NOMO-1 treated with DMSO at 0.1 percent for 48 hours (cell line): ENCODE results near the gene CCDC50.

ENCODE experiments used
- DNase-seq: peaks from one replicate; lab custom pipeline; 2025; ENCODE audit not compliant: unreplicated experiment; lab: John Stamatoyannopoulos, UW

Gene CCDC50, protein sequence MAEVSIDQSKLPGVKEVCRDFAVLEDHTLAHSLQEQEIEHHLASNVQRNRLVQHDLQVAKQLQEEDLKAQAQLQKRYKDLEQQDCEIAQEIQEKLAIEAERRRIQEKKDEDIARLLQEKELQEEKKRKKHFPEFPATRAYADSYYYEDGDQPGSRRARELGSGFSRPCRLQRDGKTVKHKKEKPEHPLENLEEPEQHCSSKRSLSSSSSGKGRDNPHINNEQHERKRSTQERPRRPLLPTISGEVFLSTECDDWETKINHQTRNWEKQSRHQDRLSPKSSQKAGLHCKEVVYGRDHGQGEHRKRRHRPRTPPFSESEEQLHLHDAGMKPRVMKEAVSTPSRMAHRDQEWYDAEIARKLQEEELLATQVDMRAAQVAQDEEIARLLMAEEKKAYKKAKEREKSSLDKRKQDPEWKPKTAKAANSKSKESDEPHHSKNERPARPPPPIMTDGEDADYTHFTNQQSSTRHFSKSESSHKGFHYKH

DNA sequence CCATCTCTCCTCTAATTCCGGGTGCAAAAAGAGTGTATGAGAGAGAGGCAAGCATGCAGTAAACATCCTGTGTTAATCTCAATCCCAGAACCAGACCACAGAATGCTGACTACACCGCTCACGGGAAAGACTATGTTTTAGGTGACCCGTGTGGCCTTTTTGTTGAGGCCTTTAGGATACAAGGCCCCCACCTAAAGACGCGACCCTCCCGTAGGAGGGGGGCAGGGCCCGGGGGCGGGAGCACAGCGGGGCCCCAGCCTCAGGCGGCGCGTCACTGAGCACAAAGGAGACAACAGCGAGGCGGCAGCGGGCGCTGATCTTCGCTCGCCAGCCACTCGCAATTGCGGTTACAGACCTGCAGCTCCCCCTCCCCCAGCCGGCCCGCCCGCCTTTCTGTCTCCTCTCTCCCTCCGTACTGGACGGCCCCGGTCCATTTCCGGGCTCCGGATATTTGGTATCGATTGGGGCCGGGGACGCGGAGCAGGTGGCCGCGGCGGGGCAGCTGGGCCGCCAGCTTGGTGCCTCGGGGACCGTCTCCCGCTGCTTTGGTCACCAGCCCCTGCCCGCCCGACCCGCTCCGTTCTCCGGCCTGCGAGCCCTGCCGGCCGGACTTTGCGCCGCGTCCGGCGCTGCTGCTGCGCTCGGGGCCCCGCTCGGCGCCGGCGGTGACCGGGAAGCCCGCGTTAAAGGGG lies at the start of gene CCDC50:
Gene CCDC50, plus strand, starts transcription at position 433 of the 692 bp plus-strand sequence. CDS start 281 bp downstream, outside the sequence.
- DNase-seq: peak; percentile 74

DNA sequence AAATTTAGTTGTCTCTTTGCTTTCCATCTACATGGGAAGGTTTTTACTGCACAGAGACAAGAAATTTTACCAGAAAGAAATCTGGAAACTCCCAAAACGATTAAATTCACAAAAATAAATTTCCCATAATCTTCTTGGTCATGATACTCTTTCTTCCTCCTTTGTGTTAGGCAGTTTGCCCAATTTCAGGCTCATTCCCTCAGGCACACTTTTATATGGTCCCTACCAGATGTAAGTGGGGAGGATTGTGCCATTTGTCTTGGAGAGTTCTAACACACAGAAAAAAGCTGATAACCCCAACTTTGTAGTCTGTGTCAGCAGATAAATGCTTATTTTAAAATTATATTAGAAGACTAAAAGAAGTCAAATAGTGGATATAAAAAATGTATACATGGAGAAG lies 49.1 kb upstream of the CCDC50 start:
- DNase-seq: no peak

DNA sequence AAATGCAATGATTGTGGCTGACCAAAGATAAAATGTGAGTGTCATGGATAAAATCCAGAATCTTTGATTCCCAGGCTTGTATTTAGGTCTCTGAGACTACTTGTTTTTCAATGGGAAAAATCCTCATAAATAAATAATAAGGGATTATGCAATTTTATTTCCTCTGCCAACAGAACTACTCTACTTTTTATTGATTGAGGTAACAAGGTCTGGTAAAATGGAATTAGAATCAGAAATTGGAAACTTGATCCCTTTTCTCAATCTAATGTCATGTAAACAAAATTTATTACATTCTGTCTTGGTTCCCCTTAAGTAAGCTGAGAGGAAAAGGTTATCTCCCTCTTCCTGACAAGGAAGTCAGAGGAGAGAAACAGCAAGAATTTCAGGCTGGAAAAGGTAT lies 48.3 kb upstream of the CCDC50 start:
- no peak for DNase-seq

DNA sequence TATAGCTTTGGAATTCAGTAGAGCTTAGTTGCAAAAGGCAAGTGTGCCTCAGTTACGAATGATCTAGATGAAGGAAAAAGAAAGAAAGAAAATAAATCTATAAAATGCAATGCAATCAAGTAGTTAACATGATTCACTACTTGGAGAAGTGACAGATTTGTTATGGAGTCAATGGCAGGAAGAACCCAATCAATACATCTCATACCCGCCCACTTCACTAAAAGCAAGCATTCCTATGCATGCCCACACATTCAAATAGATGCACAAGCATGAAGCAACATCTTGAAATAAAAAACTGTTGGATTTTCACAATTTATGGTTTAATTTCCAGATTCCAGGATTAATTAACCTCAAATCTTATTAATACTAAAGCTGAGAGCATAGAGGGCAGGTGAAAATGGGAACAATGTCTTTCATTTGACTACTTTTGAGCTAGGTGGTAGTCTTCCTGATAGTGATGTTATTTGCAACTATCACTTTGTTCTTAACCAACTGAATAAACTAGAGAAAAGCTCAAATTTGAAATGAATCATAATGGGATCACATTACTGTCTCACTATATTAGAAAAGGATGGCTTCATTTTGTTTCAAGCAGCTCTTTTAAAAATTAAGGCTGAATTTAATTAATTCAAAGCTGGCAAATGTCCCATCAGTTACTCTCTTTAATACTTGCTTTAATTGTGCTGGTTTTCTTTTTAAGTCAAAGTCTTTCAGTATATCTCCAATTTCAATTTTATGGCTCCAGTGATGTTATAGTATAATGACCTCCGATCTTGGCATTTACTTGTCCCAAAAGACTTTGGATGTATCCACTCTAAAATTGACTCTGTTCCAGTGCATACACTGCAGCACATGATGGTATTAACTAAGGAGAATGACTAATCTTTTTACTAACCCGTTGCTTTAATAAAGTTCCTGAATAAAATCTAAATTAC lies 46.7 kb upstream of the CCDC50 start:
- no peak for DNase-seq

DNA sequence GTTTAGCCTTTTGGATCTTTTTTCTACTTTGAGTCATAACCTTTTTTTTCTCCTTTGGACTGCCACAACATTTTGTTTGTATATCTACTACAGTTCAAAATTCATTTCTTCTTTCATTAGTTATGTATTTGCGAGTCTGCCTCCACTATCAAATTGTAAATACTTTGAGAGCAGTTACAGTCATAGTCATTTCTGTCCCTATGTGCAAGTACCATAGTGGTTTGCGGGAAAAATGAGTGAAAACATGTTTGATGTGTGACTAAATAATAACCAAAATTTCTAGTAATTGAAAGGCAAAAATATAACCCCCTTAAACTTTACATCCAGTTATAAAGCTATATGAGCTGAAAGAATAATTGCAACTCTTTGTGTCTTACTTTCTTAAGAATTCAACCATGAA lies 45.8 kb upstream of the CCDC50 start:
- no peak for DNase-seq

DNA sequence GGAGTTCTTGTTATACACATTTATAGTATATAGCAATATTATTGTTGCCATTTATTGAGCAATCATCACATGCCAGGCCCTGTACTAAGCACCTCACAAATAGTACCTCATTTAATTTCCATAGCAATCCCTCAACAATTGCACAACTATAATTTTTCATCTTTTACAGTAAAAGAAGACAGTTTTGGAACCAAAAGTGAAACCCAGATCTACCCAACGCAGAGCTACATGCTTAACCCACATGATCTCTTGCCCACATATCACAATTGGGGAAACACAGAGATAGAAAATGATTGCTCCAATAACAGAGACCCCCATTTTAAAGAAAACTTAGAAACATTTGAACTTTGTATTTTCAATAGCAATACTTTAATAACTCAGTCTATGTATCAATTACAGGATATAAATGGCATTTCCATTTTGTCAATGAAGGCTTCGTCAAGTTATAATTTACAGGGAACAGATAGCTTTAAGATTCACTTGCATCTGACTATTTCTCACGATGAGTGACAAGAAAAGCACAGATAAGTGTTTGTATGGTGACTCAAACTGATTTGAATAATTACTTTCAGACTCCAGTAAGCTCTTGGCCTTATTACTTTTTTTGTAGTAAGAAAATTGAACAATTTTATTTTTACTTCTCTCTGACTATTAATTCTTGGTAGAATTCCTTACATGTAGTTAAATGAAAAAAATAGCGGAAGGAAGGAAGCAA lies 38.7 kb upstream of the CCDC50 start:
- DNase-seq: peak; percentile 87

DNA sequence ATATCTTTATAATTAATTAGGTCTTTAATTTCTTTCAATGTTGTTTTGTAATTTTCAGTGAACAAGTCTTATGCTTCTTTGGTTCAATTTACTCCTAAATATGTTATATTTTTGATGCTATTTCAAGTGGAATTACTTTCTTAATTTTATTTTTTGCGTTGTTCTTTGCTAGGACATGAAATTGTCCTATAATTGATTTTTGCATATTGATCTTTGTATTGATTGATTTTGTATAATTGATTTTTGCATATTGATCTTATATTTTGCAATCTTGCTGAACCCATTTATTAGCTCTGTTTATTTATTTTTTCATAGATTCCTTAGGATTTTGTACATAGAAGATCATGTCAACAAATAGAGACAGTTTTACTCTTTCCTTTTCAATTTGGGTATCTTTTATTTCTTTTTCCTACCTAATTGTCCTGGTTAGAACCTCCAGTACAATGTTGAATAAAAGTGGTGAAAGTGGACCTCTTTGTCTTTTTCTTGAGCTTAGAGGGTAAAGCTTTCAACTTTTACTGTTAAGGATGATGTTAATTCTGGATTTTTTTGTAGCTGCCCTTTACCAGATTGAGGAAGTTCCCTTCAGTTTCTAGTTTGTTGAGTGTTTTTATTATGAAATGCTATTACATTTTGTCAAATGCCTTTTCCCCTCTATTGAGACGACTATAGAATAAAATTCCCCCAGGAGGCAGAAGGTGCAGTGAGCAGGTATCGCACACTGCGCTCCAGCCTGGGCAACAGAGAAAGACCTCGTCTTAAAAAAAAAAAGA lies 36.8 kb upstream of the CCDC50 start:
- peak; percentile 67 for DNase-seq

DNA sequence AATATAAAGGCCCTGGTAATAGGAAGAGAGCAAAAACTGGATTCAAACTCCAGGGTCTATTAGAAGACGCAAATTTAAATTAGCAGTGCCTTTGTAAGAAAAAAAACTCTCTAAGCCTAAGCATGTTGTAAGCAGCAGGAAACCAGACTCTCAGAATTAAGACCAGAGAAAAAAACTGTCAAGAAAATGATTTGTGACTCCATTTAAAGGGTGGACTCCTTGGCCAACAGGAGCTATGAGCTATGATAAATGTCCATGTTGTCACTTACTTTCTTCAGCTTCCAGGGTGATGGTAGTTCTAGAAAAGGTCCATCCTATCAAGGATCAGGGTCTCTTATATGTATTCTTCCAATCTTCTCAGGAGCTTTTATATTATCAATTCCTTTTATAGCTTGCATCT lies 34.9 kb upstream of the CCDC50 start:
- peak; percentile 24 for DNase-seq

DNA sequence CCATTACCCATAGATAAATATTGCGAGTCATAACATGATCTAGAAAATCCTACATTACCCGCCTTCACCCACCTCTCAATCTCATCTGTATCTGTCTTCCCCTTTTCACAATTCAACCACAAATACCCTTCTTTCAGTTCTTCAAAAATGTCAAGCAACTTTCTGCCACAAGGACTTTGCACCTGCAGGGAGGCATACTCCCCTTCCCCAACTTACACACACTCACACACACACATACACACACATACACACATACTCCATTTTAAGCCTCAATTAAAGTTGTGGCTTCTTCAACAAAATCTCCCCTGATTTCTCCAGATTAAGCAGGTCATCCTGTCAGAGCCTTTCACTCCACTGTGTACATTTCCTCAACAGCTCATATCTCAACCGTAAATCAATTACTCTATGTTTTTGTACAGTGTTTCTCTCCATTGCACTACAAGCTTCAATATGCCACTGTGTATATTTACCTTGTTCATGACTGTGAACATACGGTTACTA lies 33.1 kb upstream of the CCDC50 start:
- DNase-seq: peak; percentile 94

DNA sequence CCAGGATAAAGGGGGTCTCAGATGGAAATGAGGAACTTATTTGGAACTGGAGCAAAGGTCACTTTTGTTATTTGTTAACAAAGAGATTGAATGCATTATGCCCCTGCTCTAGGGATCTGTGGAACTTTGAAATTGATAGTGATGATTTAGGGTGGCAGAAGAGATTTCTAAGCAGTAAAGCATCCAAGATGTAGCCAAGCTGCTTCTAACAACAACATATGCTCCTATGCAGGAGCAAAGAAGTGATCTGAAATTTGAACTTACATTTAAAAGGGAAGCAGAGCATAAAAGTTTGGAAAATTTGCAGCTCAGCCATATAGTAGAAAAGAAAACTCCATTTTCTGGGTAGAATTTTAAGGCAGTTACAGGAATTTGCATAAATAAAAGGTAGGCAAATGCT lies 30.3 kb upstream of the CCDC50 start:
- no peak for DNase-seq

DNA sequence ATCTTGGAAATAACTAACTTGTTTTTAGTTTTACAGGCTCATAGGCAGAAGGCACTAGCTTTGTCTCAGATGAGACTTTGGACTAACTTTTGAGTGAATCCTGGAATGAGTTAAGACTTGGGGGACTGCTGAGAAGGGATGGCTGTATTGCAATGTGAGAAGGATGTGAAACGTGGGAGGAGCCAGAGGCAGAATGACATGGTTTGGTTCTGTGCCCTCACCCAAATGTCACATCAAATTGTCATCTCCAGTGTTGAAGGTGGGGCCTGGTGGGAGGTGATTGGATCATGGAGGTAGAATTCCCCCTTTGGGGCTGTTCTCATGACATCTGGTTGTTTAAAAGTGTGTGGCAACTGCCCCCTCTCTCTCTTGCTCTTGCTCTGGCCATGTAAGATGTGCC lies 28.8 kb upstream of the CCDC50 start:
- no peak for DNase-seq

DNA sequence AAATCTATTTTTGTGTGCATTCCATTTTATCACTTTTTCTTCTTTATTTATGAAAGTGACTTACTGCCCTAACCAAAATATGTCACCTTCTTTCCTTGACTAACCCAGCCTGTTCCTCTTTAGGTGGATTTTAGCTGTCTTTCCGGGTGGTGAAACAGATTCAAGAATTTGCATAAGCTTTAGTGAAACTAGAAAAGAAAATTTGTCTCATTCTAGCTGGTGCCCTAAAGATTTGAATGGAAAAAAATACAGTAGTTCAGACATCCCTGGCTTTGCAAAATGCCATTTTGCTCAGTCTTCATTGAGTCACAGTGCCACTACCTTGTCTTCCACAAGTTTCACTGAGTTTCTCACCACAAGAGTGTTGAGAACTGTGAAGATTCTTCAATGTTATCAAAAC lies 28.2 kb upstream of the CCDC50 start:
- DNase-seq: peak; percentile 81

DNA sequence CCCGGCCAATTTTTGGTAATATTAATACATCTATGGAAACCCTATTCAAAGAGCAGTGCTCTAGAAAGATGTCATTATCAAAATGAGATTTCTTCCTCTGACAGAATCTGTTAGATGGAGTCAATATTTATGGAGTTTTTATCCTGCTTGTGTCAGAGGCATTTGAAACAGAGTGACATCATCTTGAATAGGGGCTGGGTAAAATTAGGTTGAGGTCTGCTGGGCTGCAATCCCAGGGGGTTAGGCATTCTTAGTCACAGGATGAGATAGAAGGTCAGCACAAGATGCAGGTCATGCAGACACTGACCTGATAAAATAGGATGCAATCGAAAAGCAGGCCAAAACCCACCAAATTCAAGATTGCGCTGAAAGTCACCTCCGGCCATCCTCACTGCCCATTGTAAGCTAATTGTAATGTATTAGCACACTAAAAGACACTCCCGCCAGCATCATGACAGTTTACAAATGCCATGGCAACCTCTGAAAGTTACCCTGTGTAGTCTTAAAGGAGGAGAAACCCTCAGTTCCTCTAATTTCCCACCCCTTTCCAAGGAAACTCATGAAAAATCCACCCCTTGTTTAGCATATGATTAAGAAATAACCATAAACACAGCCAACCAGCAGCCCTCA lies 27.3 kb upstream of the CCDC50 start:
- DNase-seq: no peak

DNA sequence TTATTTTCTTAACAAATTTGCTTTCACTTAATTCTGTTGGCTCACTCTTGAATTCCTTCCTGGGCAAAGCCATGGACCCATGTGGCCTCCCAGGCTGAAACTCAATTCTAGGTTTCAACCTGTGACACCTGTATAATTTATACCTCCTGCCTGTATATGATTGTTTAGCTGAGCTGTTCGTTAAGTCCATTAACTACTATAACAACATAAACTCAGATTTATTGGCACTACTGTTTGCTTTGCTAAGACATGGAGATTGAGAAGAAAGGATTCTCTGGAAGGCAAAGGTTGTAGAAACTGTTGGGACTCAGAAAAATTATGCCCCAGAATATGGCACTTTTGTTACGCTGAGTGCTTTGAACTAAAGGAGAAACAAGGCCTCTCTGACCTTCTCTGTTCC lies 26.7 kb upstream of the CCDC50 start:
- no peak for DNase-seq

DNA sequence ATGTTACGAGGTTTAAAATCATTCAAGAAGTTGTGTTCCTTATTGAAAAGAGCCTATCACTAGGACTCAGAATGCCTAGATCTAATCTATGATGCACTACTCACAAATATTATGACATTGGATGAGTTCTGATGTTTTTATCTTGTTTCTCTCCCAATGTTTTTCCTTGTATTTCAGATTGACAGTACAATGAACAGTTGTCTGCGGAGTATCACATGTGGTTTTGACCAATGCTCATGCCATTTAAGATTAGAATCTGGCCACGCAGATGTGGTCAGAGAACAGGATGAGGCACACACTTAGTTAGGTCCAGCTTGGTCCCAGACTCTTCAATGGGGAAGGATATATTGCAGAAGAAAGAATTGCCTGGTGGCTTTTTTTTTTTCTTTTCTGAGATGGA lies 25.6 kb upstream of the CCDC50 start:
- DNase-seq: peak; percentile 28

DNA sequence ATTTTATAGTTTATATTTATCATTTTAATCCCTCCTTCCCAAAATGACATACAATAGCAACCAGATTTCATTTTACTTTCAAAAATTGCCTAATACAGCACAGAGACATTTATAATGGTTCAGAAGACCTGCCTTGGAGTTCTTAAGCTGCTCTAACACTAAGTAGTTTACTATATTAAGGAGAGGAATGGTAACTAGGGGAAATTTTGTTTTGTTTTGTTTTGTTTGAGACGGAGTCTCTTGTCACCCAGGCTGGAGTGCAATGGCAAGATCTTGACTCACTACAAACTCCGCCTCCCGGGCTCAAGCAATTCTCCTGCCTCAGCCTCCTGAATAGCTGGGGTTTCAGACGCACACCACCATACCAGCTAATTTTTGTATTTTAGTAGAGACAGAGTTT lies 22.8 kb upstream of the CCDC50 start:
- DNase-seq: no peak

DNA sequence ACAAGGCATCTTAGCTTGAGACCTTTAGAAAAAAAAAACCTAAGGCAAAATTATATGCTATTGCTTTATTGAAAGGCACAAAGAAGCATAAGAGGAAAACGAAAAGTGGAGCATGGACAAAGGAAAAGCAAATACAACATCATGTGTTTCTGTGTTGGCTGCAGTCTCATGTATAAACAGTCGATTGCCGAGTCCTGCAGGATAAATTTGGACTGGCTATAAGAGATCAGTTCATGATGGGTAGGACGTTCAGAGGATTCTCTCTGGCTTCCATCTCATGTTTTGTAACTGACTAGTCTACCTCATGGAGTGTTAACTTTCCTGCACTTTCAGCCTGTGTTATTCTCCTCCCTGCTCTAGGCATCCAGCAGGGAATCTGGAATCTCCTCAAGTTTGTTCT lies 21.9 kb upstream of the CCDC50 start:
- DNase-seq: no peak

DNA sequence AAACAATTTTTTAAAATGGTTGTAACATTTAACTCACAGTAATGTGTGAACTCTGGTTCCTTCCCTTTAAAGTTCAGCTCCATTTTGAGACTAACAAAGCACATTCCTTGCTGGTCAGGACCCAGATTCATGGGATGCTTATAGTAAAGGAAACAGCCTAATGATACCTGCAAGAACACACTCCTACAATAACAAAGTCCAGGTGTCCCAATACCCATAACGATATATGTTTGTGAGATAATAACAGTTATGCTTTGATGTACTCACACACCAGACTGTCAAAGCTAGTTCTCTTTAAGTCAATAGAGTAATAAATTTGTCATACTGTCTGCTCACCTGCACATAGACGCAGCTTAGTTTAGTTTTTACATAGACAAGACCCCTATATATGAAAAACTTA lies 15.9 kb upstream of the CCDC50 start:
- DNase-seq: no peak

DNA sequence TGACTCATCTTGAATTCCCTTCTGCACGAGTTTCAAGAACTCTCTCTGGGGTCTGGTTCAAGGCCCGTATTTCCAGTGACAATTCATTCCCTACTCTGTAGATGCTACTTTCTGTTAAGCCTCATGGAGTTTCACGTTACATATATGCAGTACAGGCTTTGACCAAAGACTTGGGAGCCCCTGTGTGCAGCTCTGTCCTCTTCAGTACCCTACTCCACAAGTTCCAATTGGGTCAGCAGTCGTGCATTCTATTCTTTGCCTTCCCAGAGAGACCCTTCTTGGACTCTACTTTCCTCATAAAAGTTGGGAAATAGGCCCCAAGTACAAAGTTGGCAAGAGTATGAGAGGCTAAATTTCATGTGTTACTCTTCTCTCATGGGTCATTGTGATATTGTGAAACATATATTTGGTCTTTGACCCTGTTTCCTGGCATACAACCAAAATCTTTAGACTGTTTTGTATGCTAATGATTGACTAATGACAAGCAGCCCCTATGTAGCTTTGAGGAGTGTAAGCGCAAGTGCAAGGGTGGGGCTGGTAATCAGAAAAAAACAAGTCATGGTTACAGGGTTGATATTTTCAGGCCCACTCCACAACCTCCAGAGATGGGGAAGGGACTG lies 15.0 kb upstream of the CCDC50 start:
- no peak for DNase-seq
